Germinal center (tissue), 1 donor: ENCODE measurements around the gene NDUFA6.
"Not testable (repeated sequence)": the region's sequence is repeated elsewhere in the genome, so short reads cannot be mapped to it uniquely, and the experiment has no call there.

Experiments used
- DNase-seq: peaks from one replicate; pipeline ENCODE4 v3.0.0; 2012; ENCODE audit warnings: mixed read lengths, low spot score

The NDUFA6 gene

GRCh38 chr22:42090596-42091454 lies at the start of gene NDUFA6:
Gene NDUFA6, minus strand, starts transcription at chr22:42090772. Its CDS starts 28 bp downstream, at chr22:42090744.
- DNase-seq = peak; percentile 99

- DNase-seq = not testable (repeated sequence)
Measured at GRCh38 chr22:42140153-42140552, 49.6 kb upstream of the NDUFA6 start.

- not testable (repeated sequence) for DNase-seq
Measured at GRCh38 chr22:42139508-42139907, 48.9 kb upstream of the NDUFA6 start.

GRCh38 chr22:42138972-42139371 lies 48.4 kb upstream of the NDUFA6 start:
- DNase-seq = no peak

GRCh38 chr22:42138122-42138770 lies 47.7 kb upstream of the NDUFA6 start:
- DNase-seq = no peak

GRCh38 chr22:42135688-42136087 lies 45.1 kb upstream of the NDUFA6 start:
- not testable (repeated sequence) for DNase-seq

- DNase-seq = no peak
Measured at GRCh38 chr22:42134100-42135020, 43.8 kb upstream of the NDUFA6 start.

GRCh38 chr22:42132457-42132856 lies 41.9 kb upstream of the NDUFA6 start:
- DNase-seq = no peak

GRCh38 chr22:42131562-42131961 lies 41.0 kb upstream of the NDUFA6 start:
- no peak for DNase-seq

- DNase-seq = not testable (repeated sequence)
Measured at GRCh38 chr22:42130639-42131431, 40.3 kb upstream of the NDUFA6 start, which contains the start of gene CYP2D6. Gene CYP2D6, minus strand, starts transcription at chr22:42130810. Its CDS starts 19 bp downstream, at chr22:42130791.

GRCh38 chr22:42130182-42130581 lies 39.6 kb upstream of the NDUFA6 start:
- DNase-seq = not testable (repeated sequence)

GRCh38 chr22:42128776-42129694 lies 38.5 kb upstream of the NDUFA6 start:
- not testable (repeated sequence) for DNase-seq

GRCh38 chr22:42128007-42128406 lies 37.4 kb upstream of the NDUFA6 start:
- DNase-seq = not testable (repeated sequence)

GRCh38 chr22:42127606-42128005 lies 37.0 kb upstream of the NDUFA6 start:
- no peak for DNase-seq

- DNase-seq = not testable (repeated sequence)
Measured at GRCh38 chr22:42123529-42123928, 33.0 kb upstream of the NDUFA6 start.

GRCh38 chr22:42120231-42121021 lies 29.9 kb upstream of the NDUFA6 start:
- DNase-seq = peak; percentile 34

- no peak for DNase-seq
Measured at GRCh38 chr22:42116848-42117424, 26.4 kb upstream of the NDUFA6 start.

- not testable (repeated sequence) for DNase-seq
Measured at GRCh38 chr22:42115420-42115830, 24.9 kb upstream of the NDUFA6 start.

GRCh38 chr22:42114721-42115120 lies 24.1 kb upstream of the NDUFA6 start:
- DNase-seq = no peak
